Hypothalamus (tissue), 51 donors: ENCODE measurements around the gene ZFAND6.
"Not testable (repeated sequence)": the region's sequence is repeated elsewhere in the genome, so short reads cannot be mapped to it uniquely, and the experiment has no call there.

Experiments
- DNase-seq, 51 donors: peaks; one replicate each; lab custom pipeline; 2025; lab: John Stamatoyannopoulos, UW

Gene ZFAND6

GRCh38 chr15:80093854-80094418 lies 34.5 kb downstream of the ZFAND6 start:
- DNase-seq, result no peak

DNA sequence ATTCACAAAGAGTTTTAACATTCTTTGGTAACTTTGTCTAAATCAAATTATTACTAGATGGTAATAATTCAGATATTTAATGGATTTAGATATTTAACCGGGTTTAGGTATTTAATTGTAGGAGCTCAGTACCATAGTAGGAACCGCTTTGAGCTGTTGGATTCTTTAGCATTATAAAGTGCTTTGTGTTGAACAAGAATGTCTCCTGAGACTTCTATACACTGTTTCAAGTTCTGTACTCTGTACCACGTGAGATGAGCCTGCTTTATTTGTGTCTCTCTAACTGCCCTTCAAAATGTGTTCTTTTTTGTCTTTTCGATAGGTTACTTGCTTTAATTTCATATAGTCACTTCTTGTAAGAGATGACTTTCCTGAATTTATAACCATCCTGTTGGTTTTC lies 36.0 kb downstream of the ZFAND6 start:
- DNase-seq, result no peak

GRCh38 chr15:80095969-80096368 lies 36.5 kb downstream of the ZFAND6 start:
- DNase-seq, result no peak

DNA sequence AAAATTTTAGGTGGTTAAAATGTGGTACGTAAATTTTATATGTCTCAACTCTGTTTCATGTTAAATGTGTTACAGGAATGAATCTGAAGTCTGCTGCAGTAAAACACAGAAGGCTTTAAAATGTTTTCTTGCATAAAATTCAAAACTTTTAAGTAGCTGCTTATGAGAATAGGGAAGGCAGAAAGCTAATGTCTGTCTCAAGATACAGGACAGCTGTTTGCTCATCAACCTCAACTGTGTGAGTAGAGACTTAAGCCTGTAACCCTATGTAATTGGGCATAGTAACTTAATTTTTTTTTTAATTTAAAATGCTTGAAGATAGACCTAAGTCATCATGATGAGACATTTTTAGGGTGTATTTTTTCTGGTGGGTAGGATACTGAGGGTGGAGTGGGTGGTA lies 38.9 kb downstream of the ZFAND6 start:
- DNase-seq, result no peak

DNA sequence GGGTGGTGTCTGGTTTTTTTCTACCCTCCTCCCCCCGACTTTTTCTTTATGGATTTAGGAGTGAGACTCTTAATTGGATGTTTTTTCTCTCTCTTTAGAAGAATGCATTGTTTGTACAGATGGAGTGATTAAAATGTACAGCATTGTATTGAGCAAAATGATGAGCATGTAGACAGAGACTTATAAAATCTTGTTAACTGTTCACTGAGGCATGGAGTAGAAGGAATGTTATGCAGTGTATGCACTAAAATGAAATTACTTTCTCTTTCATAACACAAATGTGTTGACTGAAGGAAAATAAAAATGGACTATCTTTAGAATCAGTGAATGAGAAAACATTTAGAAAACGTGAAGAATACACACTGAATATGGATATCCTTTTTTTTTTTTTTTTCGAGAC lies 39.8 kb downstream of the ZFAND6 start:
- no peak for DNase-seq

GRCh38 chr15:80099662-80100061 lies 40.2 kb downstream of the ZFAND6 start:
- not testable (repeated sequence) for DNase-seq

GRCh38 chr15:80100247-80100646 lies 40.8 kb downstream of the ZFAND6 start:
- no peak for DNase-seq

- DNase-seq, result no peak
Observed at GRCh38 chr15:80105193-80105592, 45.7 kb downstream of the ZFAND6 start.

GRCh38 chr15:80105595-80105994 lies 46.1 kb downstream of the ZFAND6 start:
- DNase-seq, result no peak

DNA sequence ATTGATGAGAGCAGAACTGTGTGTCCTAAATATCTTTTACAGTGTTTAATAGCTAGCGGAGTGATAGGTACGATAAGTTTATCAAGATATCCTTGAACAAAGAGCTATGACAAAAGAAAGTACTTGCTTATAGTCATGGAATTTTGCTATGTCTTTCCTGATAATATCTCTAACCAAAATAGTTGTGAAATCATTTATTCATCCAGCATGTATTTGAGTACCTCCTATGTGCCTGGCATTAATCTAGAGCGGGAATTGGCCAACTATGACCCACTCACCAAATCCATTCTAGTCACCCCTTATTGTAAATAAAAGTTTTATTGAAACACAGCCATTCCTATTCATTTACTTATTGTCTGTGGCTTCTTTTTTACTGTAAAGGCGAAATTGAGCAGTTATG lies 46.6 kb downstream of the ZFAND6 start:
- DNase-seq, result no peak

DNA sequence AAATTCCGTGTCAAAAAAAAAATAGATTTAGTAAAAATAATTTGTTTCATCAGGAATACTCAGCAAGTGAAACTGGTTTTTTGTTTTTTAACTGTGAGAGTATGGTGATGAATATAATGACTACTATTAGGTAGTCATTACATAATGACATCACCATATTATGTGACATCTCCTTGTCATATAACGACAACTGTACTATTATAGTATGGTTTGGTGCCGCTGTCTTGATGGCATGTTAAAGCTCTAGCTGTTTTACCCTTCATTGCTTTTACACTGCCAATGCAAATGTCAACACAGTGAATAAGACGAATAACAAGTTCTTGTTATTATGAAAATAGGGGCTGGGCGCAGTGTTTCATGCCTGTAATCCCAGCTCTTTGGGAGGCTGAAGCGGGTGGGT lies 47.7 kb downstream of the ZFAND6 start:
- no peak for DNase-seq

DNA sequence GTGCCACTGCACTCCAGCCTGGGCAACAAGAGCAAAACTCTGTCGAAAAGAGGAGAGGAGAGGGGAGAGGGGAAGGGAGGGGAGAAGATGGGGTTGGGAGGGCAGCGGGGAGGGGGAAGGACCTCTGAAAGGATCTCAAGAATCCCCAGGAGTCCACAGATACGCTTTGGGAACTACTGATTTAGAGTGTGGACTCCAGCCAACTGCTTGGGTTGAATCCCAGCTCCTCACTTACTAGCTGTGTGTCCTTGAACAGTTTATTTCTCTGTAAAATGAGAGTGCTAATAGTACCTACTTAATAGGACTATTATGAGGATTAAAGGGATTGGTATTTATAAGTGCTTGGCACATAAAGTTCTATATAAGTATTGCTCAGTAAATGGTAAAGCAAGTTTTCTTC lies 48.3 kb downstream of the ZFAND6 start:
- DNase-seq, result no peak

DNA sequence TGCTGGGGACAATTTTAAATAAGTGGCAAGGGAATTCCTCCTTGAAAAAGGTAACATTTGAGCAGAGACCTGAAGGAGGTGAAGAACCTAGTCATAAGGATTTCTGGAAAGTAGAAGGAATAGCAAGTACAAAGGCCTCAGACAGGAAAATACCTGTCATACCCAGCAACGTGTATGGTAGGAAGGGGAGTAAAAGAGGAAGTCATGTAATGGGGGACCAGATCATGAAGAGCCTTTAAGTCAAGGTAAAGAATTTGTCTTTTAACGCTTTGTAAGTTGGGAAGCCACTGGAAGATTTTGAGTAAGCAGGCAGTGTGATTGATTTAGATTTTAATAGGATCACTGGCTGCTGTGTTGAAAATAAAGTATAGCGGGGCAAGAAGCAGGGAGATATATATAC lies 49.9 kb downstream of the ZFAND6 start:
- no peak for DNase-seq

- no peak for DNase-seq
Observed at GRCh38 chr15:80110920-80111319, 51.4 kb downstream of the ZFAND6 start.

DNA sequence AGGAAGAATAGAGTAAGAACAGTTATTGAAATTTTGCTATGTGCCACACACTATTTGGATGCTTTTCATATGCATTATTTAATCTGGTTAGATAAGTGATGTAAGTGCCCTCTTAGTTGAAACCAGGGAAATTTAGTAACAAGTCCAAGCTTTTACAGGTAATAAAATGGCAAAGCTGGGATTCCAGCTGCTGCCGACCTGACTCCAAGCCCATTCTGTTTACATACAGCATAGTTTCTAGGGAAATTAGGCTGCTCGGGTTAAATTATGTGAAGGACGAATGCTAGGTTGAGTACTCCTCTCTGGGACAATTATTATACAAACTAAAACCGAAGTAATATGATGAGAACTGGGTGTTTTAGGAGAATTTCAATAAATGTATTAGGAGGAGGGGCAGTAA lies 54.6 kb downstream of the ZFAND6 start:
- DNase-seq, result no peak

- DNase-seq, result no peak
Observed at GRCh38 chr15:80115021-80115420, 55.5 kb downstream of the ZFAND6 start.

GRCh38 chr15:80118956-80119355 lies 59.5 kb downstream of the ZFAND6 start:
- no peak for DNase-seq

GRCh38 chr15:80120636-80121035 lies 61.2 kb downstream of the ZFAND6 start:
- DNase-seq, result no peak

DNA sequence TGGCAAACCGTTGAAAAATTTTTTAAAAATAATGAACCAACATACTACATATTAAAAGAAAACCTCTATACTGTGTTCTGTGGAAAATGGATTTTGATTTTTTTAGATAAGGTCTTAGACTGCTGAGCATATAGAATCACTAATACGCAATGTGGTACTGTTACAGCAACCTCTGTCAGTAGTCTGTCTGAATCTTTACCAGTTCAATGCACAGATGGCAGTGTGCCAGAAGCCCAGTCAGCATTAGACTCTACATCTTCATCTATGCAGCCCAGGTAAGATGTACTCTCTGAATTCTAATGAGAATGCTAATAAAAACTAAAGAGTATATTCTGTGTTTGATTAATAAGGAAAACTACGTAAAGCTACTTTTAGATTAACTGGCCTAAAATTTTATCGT lies 62.1 kb downstream of the ZFAND6 start:
- no peak for DNase-seq

DNA sequence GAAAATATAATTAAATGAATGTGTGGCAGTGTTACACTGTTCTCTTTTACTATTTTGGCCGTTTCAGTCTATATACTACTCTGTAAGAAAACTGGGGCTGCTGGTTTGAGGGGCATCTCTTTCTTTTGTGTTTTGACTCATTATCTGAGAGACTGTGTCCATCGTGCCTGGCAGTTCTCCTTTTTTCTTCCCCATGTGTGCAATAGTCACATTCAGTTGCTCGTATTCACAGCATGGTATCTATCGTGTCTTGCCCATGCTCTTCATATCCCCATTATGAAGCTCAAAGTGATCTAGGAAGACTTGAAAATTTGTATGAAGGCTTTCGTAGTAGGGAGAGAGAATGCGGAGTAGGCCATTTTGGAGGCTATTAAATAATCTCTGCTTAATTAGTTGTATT lies 63.6 kb downstream of the ZFAND6 start:
- DNase-seq, result no peak

DNA sequence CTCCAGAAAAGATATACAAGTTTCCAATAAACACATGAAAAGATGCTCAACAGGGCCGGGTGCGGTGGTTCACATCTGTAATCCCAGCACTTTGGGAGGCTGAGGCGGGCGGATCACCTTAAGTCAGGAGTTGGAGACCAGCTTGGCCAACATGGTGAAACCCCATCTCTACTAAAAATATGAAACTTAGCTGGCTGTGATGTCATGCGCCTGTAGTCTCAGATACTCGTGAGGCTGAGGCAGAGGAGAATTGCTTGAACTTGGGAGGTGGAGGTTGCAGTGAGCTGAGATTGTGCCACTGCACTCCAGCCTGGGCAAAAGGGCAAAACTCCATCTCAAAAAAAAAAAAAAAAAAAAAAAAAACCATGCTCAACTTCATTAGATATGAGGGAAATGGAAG lies 67.8 kb downstream of the ZFAND6 start:
- DNase-seq, result not testable (repeated sequence)

GRCh38 chr15:80127911-80128310 lies 68.4 kb downstream of the ZFAND6 start:
- DNase-seq, result no peak

- DNase-seq, result no peak
Observed at GRCh38 chr15:80132382-80132781, 72.9 kb downstream of the ZFAND6 start.

GRCh38 chr15:80136854-80137253 lies 77.4 kb downstream of the ZFAND6 start:
- no peak for DNase-seq
